CD14-positive monocyte (primary cell): Measurements from ENCODE around the gene CSMD2. TPM values are rescaled to one million over a fixed set of nuclear protein-coding genes. Genes with fewer than 3 reads are reported as not detected.

Experiments
- DNase-seq, 3 donors: peaks; one replicate each; pipeline ENCODE4 v3.0.0-alpha.2; 2011 to 2022
- H2AFZ ChIP-seq: 2 replicates; pipeline ENCODE4 v1.6.0; 2012; ENCODE audit warnings: mild to moderate bottlenecking, low read depth, low read length, inconsistent platforms; ENCODE audit not compliant: insufficient read depth, poor library complexity, severe bottlenecking
- H3K27ac ChIP-seq, 2 donors: 1 replicate in 1 of 2; 2 replicates in 1 of 2; pipeline ENCODE4 v1.5.1; 2012 to 2013; ENCODE audit warnings: low read length in 2 of 2, control low read depth in 1 of 2, inconsistent platforms in 1 of 2, low read depth in 1 of 2, mild to moderate bottlenecking in 1 of 2
- H3K27me3 ChIP-seq, 2 donors: one replicate each; pipeline versions ENCODE4 v1.6.0 to v1.6.1; 2011 to 2013; ENCODE audit warnings: low read length in 2 of 2; ENCODE audit not compliant: control insufficient read depth in 2 of 2, insufficient read depth in 2 of 2
- H3K36me3 ChIP-seq, 2 donors: replicated peaks in 1 of 2; 1 replicate in 1 of 2; 2 replicates in 1 of 2; pipeline versions ENCODE4 v1.5.1 to v1.6.1; 2012 to 2013; ENCODE audit warnings: low read length in 2 of 2, control low read depth in 1 of 2, inconsistent platforms in 1 of 2, mild to moderate bottlenecking in 1 of 2; ENCODE audit not compliant: insufficient read depth in 2 of 2, control insufficient read depth in 1 of 2
- H3K4me1 ChIP-seq, 2 donors: 1 replicate in 1 of 2; 2 replicates in 1 of 2; pipeline versions ENCODE4 v1.5.1 to v1.6.1; 2012 to 2013; ENCODE audit warnings: low read length in 2 of 2, control low read depth in 1 of 2, inconsistent platforms in 1 of 2, mild to moderate bottlenecking in 1 of 2, moderate library complexity in 1 of 2; ENCODE audit not compliant: insufficient read depth in 2 of 2, control insufficient read depth in 1 of 2
- H3K4me2 ChIP-seq: replicated peaks from 2 replicates; pipeline ENCODE3; 2012; ENCODE audit warnings: low read length, moderate library complexity, mild to moderate bottlenecking; ENCODE audit not compliant: poor library complexity, severe bottlenecking; ENCODE audit errors: extremely low read depth
- H3K4me3 ChIP-seq, 3 experiments: fragments of 200-600 bp in 1 of 3; sonication (generic) in 1 of 3; replicated peaks in 1 of 3; 1 replicate in 2 of 3; 2 replicates in 1 of 3; pipeline ENCODE4 v1.5.1; 2011 to 2013; ENCODE audit warnings: low read length in 3 of 3, mild to moderate bottlenecking in 3 of 3, control low read depth in 2 of 3, low read depth in 2 of 3, inconsistent platforms in 1 of 3, moderate library complexity in 1 of 3
- H3K79me2 ChIP-seq: 2 replicates; pipeline ENCODE4 v1.6.0; 2012; ENCODE audit warnings: mild to moderate bottlenecking, control low read depth, inconsistent platforms, low read length, moderate library complexity; ENCODE audit not compliant: insufficient read depth
- H3K9ac ChIP-seq: 2 replicates; pipeline ENCODE4 v1.6.0; 2017; ENCODE audit warnings: low read length, mild to moderate bottlenecking; ENCODE audit not compliant: insufficient read depth, poor library complexity, severe bottlenecking
- H3K9me3 ChIP-seq, 2 donors: replicated peaks in 1 of 2; 1 replicate in 1 of 2; 2 replicates in 1 of 2; pipeline versions ENCODE4 v1.5.1 to v1.6.1; 2012 to 2013; ENCODE audit warnings: low read length in 2 of 2, control low read depth in 1 of 2; ENCODE audit not compliant: control insufficient read depth in 1 of 2, insufficient read depth in 1 of 2
- H4K20me1 ChIP-seq: 2 replicates; pipeline ENCODE4 v1.6.0; 2012; ENCODE audit warnings: mild to moderate bottlenecking, low read length, control low read depth, moderate library complexity; ENCODE audit not compliant: insufficient read depth
- H3K27ac Mint-ChIP-seq, 7 donors: one replicate each; pipeline ENCODE4 v1.8.0; 2020; ENCODE audit warnings: mild to moderate bottlenecking in 7 of 7, mixed read lengths in 7 of 7, moderate library complexity in 6 of 7, inconsistent platforms in 2 of 7
- H3K27me3 Mint-ChIP-seq, 3 donors: one replicate each; pipeline ENCODE4 v1.8.0; 2021 to 2022; ENCODE audit warnings: low read depth in 3 of 3, mild to moderate bottlenecking in 3 of 3, mixed read lengths in 3 of 3, moderate library complexity in 3 of 3, inconsistent platforms in 1 of 3
- H3K36me3 Mint-ChIP-seq, 2 donors: one replicate each; pipeline ENCODE4 v1.8.0; 2020; ENCODE audit warnings: mixed read lengths in 2 of 2, inconsistent platforms in 1 of 2, mild to moderate bottlenecking in 1 of 2
- H3K4me1 Mint-ChIP-seq: one replicate; pipeline ENCODE4 v1.8.0; 2020; ENCODE audit warnings: mild to moderate bottlenecking, mixed read lengths
- H3K4me3 Mint-ChIP-seq, 2 donors: one replicate each; pipeline ENCODE4 v1.8.0; 2020; ENCODE audit warnings: mild to moderate bottlenecking in 2 of 2, mixed read lengths in 2 of 2, moderate library complexity in 1 of 2
- H3K9me3 Mint-ChIP-seq, 7 donors: one replicate each; pipeline ENCODE4 v1.8.0; 2020 to 2022; ENCODE audit warnings: mixed read lengths in 7 of 7, mild to moderate bottlenecking in 6 of 7, moderate library complexity in 6 of 7, inconsistent platforms in 2 of 7
- CTCF ChIP-seq: fragments of 200-600 bp; IDR thresholded peaks from one replicate; pipeline ENCODE4 v1.8.0; 2022; ENCODE audit warnings: antibody characterized with exemption, mild to moderate bottlenecking
- WGBS: methylation state at CpG from one replicate; pipeline ENCODE4 v1.1.5; 2013; ENCODE audit warnings: missing lambda C conversion rate; ENCODE audit not compliant: insufficient coverage; 5-methylcytosine and 5-hydroxymethylcytosine counted together
- intact Hi-C, 2 donors: fragments of 100-400 bp; cut with micrococcal nuclease; formaldehyde crosslinking; loops; one replicate each; pipeline versions ENCODE4 v1.15.0 to v1.15.1; 2023
- polyA plus RNA-seq, 3 donors: library from polyadenylated mRNA; depleted of rRNA in 1 of 3; unstranded in 2 of 3; stranded (reverse) in 1 of 3; fragments of 300-500 nt in 2 of 3; fragments of >200 nt in 1 of 3; fragmentation: Illumina TruSeq in 2 of 3; gene quantifications; 1 replicate in 2 of 3; 2 replicates in 1 of 3; pipeline ENCODE4 v1.2.3, GENCODE V29; 2012 to 2021

CSMD2 gene
- polyA plus RNA-seq, 3 donors = 0.04 TPM; not detected in 2

- Histone ChIP-seq H3K27me3 (no peaks in the 10 kb centered on the region), H3K36me3 (no peaks in the 10 kb centered on the region), H3K9me3 (no peaks in the 10 kb centered on the region), H3K4me1 (no peaks in the 10 kb centered on the region), H3K9ac (no peak overlapping the region), H3K4me3 (no peak overlapping the region), H4K20me1 (no peaks in the 10 kb centered on the region), H2AFZ (no peak overlapping the region), H3K79me2 (no peaks in the 10 kb centered on the region), H3K27ac (no peak overlapping the region), H3K4me2 (no peak overlapping the region)
- Mint-ChIP-seq H3K4me3 (no peak overlapping the region), H3K36me3 (no peaks in the 10 kb centered on the region), H3K27me3 (peaks cover 3 to 6% (median 4%) of the 10 kb centered on the region in 3 donors), H3K4me1 (no peaks in the 10 kb centered on the region), H3K9me3 (peaks cover 0 to 1% (median 0%) of the 10 kb centered on the region in 7 donors), H3K27ac (no peak overlapping the region)
- TF ChIP-seq CTCF = no peak
- no peak for DNase-seq
- intact Hi-C loops = no loop called here
- 100% methylated on average over 1 of the region's 1 CpG for WGBS
These were observed 428.5 kb downstream of the CSMD2 start for GRCh38 chr1:33736496-33736895.

GRCh38 chr1:33735624-33736023 is 429.4 kb downstream of the CSMD2 start:
- no peak overlapping the region for H2AFZ ChIP-seq
- no peaks in the 10 kb centered on the region for H3K79me2 ChIP-seq
- H3K4me1 ChIP-seq = no peaks in the 10 kb centered on the region
- no peaks in the 10 kb centered on the region for H3K27me3 ChIP-seq
- DNase-seq = no peak
- Mint-ChIP-seq H3K4me1 (no peaks in the 10 kb centered on the region), H3K9me3 (no peaks in the 10 kb centered on the region), H3K27ac (no peak overlapping the region), H3K4me3 (no peak overlapping the region), H3K36me3 (no peaks in the 10 kb centered on the region), H3K27me3 (peaks cover 1 to 6% (median 4%) of the 10 kb centered on the region in 3 donors)
- no peak overlapping the region for H3K27ac ChIP-seq
- intact Hi-C loops = no loop called here
- no peak overlapping the region for H3K9ac ChIP-seq
- H4K20me1 ChIP-seq = no peaks in the 10 kb centered on the region
- TF ChIP-seq CTCF = no peak
- H3K9me3 ChIP-seq = no peaks in the 10 kb centered on the region
- H3K4me2 ChIP-seq = no peak overlapping the region
- H3K36me3 ChIP-seq = no peaks in the 10 kb centered on the region
- H3K4me3 ChIP-seq = no peak overlapping the region
- WGBS = 12% methylated on average over 3 of the region's 3 CpGs
